ENCODE results near the gene PCDHGA3. TPM values are rescaled to one million over a fixed set of nuclear protein-coding genes. Genes with fewer than 3 reads are reported as not detected.

Gene PCDHGA3
- polyA plus RNA-seq, 3 donors: 3.1 to 4.2 (median 3.6) TPM

Other genes starting within 250 kb of the PCDHGA3 start
- gene PCDHB2, start 249.2 kb upstream of the PCDHGA3 start, polyA plus RNA-seq (ENCODE audit: insufficient read length in 3 of 3): 10 to 100 TPM in 1 of 3 donors, 1 to 10 TPM in 2; 4.9 to 11.5 (median 5.1) TPM
- 1 to 10 TPM; 3.3 to 3.9 (median 3.5) TPM for gene PCDHB3, start 243.4 kb upstream of the PCDHGA3 start, polyA plus RNA-seq (ENCODE audit: insufficient read length in 3 of 3)
- 1 to 10 TPM; 1.2 to 2.6 (median 1.7) TPM for gene PCDHB4, start 222.0 kb upstream of the PCDHGA3 start, polyA plus RNA-seq (ENCODE audit: insufficient read length in 3 of 3)
- gene PCDHB5, start 208.6 kb upstream of the PCDHGA3 start, polyA plus RNA-seq (ENCODE audit: insufficient read length in 3 of 3): 1 to 10 TPM; 6.0 to 9.0 (median 8.5) TPM
- gene PCDHB6, start 193.8 kb upstream of the PCDHGA3 start, polyA plus RNA-seq (ENCODE audit: insufficient read length in 3 of 3): 1 to 10 TPM; 2.4 to 3.2 (median 3.0) TPM
- gene PCDHB7, start 171.2 kb upstream of the PCDHGA3 start, polyA plus RNA-seq (ENCODE audit: insufficient read length in 3 of 3): 1 to 10 TPM; 4.0 to 4.4 (median 4.2) TPM
- gene PCDHB8, start 166.0 kb upstream of the PCDHGA3 start, polyA plus RNA-seq (ENCODE audit: insufficient read length in 3 of 3): 1 to 10 TPM; 1.8 to 3.7 (median 2.4) TPM
- gene PCDHB16, start 161.4 kb upstream of the PCDHGA3 start, polyA plus RNA-seq (ENCODE audit: insufficient read length in 3 of 3): 1 to 10 TPM; 5.0 to 7.6 (median 5.1) TPM
- 1 to 10 TPM; 4.1 to 4.4 (median 4.3) TPM for gene PCDHB9, start 156.7 kb upstream of the PCDHGA3 start, polyA plus RNA-seq (ENCODE audit: insufficient read length in 3 of 3)
- 1 to 10 TPM; 4.8 to 7.5 (median 6.8) TPM for gene PCDHB10, start 151.5 kb upstream of the PCDHGA3 start, polyA plus RNA-seq (ENCODE audit: insufficient read length in 3 of 3)
- gene PCDHB11, start 144.2 kb upstream of the PCDHGA3 start, polyA plus RNA-seq (ENCODE audit: insufficient read length in 3 of 3): 1 to 10 TPM; 4.0 to 6.3 (median 4.7) TPM
- 1 to 10 TPM; 4.6 to 5.1 (median 5.0) TPM for gene PCDHB12, start 135.1 kb upstream of the PCDHGA3 start, polyA plus RNA-seq (ENCODE audit: insufficient read length in 3 of 3)
- 1 to 10 TPM; 6.9 to 7.9 (median 7.2) TPM for gene PCDHB13, start 129.9 kb upstream of the PCDHGA3 start, polyA plus RNA-seq (ENCODE audit: insufficient read length in 3 of 3)
- gene PCDHB14, start 120.5 kb upstream of the PCDHGA3 start, polyA plus RNA-seq (ENCODE audit: insufficient read length in 3 of 3): 10 to 100 TPM in 2 of 3 donors, 1 to 10 TPM in 1; 9.5 to 11.6 (median 10.6) TPM
- gene PCDHB15, start 98.4 kb upstream of the PCDHGA3 start, polyA plus RNA-seq (ENCODE audit: insufficient read length in 3 of 3): 10 to 100 TPM; 13.2 to 15.0 (median 14.9) TPM
- gene SLC25A2, start 39.8 kb upstream of the PCDHGA3 start, polyA plus RNA-seq (ENCODE audit: insufficient read length in 3 of 3): under 1 TPM in 2 of 3 donors, not detected in 1; 0.14 to 0.35 TPM
- 100 to 1,000 TPM; 134 to 184 (median 157) TPM for gene TAF7, start 23.0 kb upstream of the PCDHGA3 start, polyA plus RNA-seq (ENCODE audit: insufficient read length in 3 of 3)
- 1 to 10 TPM in 2 of 3 donors, under 1 TPM in 1; 0.92 to 1.2 (median 1.0) TPM for gene PCDHGA1, start 13.3 kb upstream of the PCDHGA3 start, polyA plus RNA-seq (ENCODE audit: insufficient read length in 3 of 3)
- gene PCDHGA2, start 5.1 kb upstream of the PCDHGA3 start, polyA plus RNA-seq (ENCODE audit: insufficient read length in 3 of 3): 1 to 10 TPM; 6.0 to 7.9 (median 6.1) TPM
- gene PCDHGB1, start 6.3 kb downstream of the PCDHGA3 start, polyA plus RNA-seq (ENCODE audit: insufficient read length in 3 of 3): 1 to 10 TPM; 1.5 to 2.5 (median 2.2) TPM
- gene PCDHGA4, start 11.2 kb downstream of the PCDHGA3 start, polyA plus RNA-seq (ENCODE audit: insufficient read length in 3 of 3): 1 to 10 TPM; 2.0 to 3.4 (median 2.2) TPM
- 1 to 10 TPM; 3.5 to 4.3 (median 3.8) TPM for gene PCDHGB2, start 16.2 kb downstream of the PCDHGA3 start, polyA plus RNA-seq (ENCODE audit: insufficient read length in 3 of 3)
- 1 to 10 TPM; 2.1 to 2.7 (median 2.6) TPM for gene PCDHGA5, start 20.3 kb downstream of the PCDHGA3 start, polyA plus RNA-seq (ENCODE audit: insufficient read length in 3 of 3)
- gene PCDHGB3, start 26.4 kb downstream of the PCDHGA3 start, polyA plus RNA-seq (ENCODE audit: insufficient read length in 3 of 3): 1 to 10 TPM; 2.1 to 2.5 (median 2.5) TPM
- 1 to 10 TPM; 6.5 to 8.0 (median 7.2) TPM for gene PCDHGA6, start 30.1 kb downstream of the PCDHGA3 start, polyA plus RNA-seq (ENCODE audit: insufficient read length in 3 of 3)
- gene PCDHGA7, start 38.9 kb downstream of the PCDHGA3 start, polyA plus RNA-seq (ENCODE audit: insufficient read length in 3 of 3): 1 to 10 TPM; 2.0 to 2.7 (median 2.5) TPM
- gene PCDHGB4, start 43.9 kb downstream of the PCDHGA3 start, polyA plus RNA-seq (ENCODE audit: insufficient read length in 3 of 3): 1 to 10 TPM; 4.9 to 6.5 (median 6.1) TPM
- 1 to 10 TPM in 1 of 3 donors, under 1 TPM in 2; 0.58 to 1.0 (median 0.61) TPM for gene PCDHGA8, start 48.8 kb downstream of the PCDHGA3 start, polyA plus RNA-seq (ENCODE audit: insufficient read length in 3 of 3)
- gene PCDHGB5, start 54.1 kb downstream of the PCDHGA3 start, polyA plus RNA-seq (ENCODE audit: insufficient read length in 3 of 3): 10 to 100 TPM in 2 of 3 donors, 1 to 10 TPM in 1; 8.6 to 11.5 (median 10.8) TPM
- gene PCDHGA9, start 58.9 kb downstream of the PCDHGA3 start, polyA plus RNA-seq (ENCODE audit: insufficient read length in 3 of 3): 1 to 10 TPM; 3.6 to 6.2 (median 5.4) TPM
- 1 to 10 TPM; 6.7 to 7.6 (median 7.6) TPM for gene PCDHGB6, start 64.2 kb downstream of the PCDHGA3 start, polyA plus RNA-seq (ENCODE audit: insufficient read length in 3 of 3)
- gene PCDHGA10, start 69.2 kb downstream of the PCDHGA3 start, polyA plus RNA-seq (ENCODE audit: insufficient read length in 3 of 3): 1 to 10 TPM; 3.0 to 3.7 (median 3.3) TPM
- 10 to 100 TPM; 15.2 to 16.6 (median 15.7) TPM for gene PCDHGB7, start 73.8 kb downstream of the PCDHGA3 start, polyA plus RNA-seq (ENCODE audit: insufficient read length in 3 of 3)
- gene PCDHGA11, start 77.2 kb downstream of the PCDHGA3 start, polyA plus RNA-seq (ENCODE audit: insufficient read length in 3 of 3): 1 to 10 TPM; 3.9 to 5.4 (median 5.2) TPM
- 1 to 10 TPM; 1.5 to 3.0 (median 1.9) TPM for gene PCDHGA12, start 86.7 kb downstream of the PCDHGA3 start, polyA plus RNA-seq (ENCODE audit: insufficient read length in 3 of 3)
- gene PCDHGC3, start 132.1 kb downstream of the PCDHGA3 start, polyA plus RNA-seq (ENCODE audit: insufficient read length in 3 of 3): 100 to 1,000 TPM in 1 of 3 donors, 10 to 100 TPM in 2; 90.0 to 127 (median 97.3) TPM
- 1 to 10 TPM; 3.4 to 3.9 (median 3.6) TPM for gene PCDHGC4, start 141.2 kb downstream of the PCDHGA3 start, polyA plus RNA-seq (ENCODE audit: insufficient read length in 3 of 3)
- gene PCDHGC5, start 145.3 kb downstream of the PCDHGA3 start, polyA plus RNA-seq (ENCODE audit: insufficient read length in 3 of 3): 1 to 10 TPM in 1 of 3 donors, under 1 TPM in 2; 0.34 to 1.2 (median 0.36) TPM